ENCODE data around the gene TNFRSF25.

DNA sequence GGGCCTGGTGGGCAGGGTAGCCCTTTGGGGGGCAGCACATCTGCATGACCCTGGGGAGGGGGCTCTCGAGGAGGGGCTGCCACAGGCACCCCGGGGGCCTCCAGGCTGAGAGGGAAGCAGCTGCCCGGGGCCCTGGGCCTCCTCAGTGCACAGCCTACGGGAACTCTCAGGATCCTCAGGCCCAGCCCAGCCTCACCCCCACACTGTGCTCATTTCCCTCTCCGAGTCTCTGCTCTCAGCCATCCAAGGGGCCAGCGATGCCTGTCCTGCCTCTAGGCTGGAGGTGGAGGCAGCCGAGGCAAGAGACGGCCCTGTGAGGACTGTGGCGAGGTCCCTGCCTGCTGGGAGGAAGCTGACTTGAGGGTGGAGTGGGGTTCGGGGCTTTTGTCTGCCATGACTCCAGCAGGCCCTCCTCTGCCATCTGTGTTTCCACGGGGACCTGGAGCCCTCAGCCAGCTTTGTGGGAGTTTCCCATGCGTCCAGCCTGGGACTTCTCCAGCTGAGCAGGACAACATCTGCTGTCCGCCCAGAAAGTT is 32.7 kb upstream of the TNFRSF25 start:
- TF ChIP-seq, protein P1, sequence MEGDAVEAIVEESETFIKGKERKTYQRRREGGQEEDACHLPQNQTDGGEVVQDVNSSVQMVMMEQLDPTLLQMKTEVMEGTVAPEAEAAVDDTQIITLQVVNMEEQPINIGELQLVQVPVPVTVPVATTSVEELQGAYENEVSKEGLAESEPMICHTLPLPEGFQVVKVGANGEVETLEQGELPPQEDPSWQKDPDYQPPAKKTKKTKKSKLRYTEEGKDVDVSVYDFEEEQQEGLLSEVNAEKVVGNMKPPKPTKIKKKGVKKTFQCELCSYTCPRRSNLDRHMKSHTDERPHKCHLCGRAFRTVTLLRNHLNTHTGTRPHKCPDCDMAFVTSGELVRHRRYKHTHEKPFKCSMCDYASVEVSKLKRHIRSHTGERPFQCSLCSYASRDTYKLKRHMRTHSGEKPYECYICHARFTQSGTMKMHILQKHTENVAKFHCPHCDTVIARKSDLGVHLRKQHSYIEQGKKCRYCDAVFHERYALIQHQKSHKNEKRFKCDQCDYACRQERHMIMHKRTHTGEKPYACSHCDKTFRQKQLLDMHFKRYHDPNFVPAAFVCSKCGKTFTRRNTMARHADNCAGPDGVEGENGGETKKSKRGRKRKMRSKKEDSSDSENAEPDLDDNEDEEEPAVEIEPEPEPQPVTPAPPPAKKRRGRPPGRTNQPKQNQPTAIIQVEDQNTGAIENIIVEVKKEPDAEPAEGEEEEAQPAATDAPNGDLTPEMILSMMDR (IDR thresholded peaks at IDR 0.05; ENCODE audit: low read depth, low read length) = no peak
- no peak for TF ChIP-seq EZH2phosphoT487 (IDR thresholded peaks at IDR 0.05; ENCODE audit: low read depth)

All from OCI-LY3 (cell line).